Activated CD4-positive, alpha-beta T cell treated with anti-CD3 and anti-CD28 coated beads for 24 hours (primary cell): ENCODE measurements around the gene POLR2C.
"Not testable (repeated sequence)": the region's sequence is repeated elsewhere in the genome, so short reads cannot be mapped to it uniquely, and the experiment has no call there.

Experiments used
- DNase-seq, 2 donors: peaks; one replicate each; pipeline ENCODE4 v3.0.0-alpha.2; 2020; ENCODE audit warnings: low read depth in 2 of 2

POLR2C gene

GRCh38 chr16:57462209-57462977 is at the start of gene POLR2C:
POLR2C (plus strand) TSS chr16:57462679; CDS start chr16:57462725, 46 bp downstream.
- DNase-seq, result peak; percentile 92 to 93

DNA sequence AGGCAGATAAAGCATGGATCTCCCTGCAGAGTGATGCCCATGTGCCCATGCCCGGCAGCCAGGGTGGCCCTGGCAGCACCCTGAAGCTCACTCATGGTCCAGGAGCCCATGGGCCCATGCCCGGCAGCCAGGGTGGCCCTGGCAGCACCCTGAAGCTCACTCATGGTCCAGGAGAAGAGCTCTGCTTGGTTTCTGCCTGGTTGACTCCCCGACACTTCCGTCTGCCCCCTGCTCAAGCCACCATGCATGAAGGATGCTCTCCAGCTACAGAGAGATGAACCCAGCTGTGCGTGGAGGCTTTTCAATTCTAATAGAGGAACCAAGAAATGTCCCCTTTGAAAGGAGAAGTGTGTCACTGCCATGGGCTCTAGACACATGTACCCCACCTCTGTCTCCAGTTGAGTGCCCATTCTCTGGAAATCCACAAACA is 49.2 kb upstream of the POLR2C start:
- no peak for DNase-seq

GRCh38 chr16:57413733-57414132 is 48.7 kb upstream of the POLR2C start:
- no peak for DNase-seq

GRCh38 chr16:57416084-57416483 is 46.4 kb upstream of the POLR2C start:
- no peak for DNase-seq

- DNase-seq, result no peak
These were observed 43.0 kb upstream of the POLR2C start for GRCh38 chr16:57419506-57419905.

DNA sequence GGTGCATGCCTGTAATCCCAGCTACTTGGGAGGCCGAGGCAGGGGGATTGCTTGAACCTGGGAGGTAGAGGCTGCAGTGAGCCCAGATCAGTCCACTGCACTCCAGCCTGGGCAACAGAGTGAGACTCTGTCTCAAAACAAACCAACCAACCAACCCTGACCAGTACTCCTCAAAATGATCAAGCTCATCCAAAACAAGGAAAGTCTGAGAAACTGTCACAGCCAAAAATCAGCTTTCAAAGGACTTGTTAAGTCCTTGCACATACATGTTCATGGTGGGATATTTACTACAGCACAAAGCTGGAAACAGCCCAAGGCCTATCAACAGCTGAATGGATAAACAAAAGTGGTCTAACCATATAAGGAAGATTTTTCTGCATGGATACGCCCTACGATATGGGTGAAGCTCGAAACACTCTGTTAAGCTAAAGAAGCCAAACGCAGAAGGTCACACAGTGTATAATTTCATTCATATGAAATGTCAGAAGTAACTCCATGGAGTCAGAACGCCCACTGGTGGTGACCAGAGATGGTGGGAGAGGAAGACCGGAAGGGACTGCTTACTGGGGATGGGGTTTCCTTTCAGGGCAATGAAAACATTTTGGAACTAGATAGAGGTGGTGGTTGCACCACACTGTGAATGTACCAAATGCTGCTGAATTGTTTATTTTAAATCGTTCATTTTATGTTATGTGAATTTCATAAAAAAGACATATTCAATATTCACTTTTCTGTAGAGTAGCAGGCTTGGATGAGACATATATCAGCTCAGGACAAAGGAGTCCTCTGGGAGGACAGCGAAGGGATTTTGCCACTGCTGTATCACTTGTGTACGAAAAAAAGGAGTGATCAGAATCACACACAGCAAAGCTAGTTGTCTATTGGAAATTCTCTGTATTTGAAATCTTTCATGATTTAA is 40.2 kb upstream of the POLR2C start:
- no peak for DNase-seq

GRCh38 chr16:57423152-57423551 is 39.3 kb upstream of the POLR2C start:
- DNase-seq, result no peak

DNA sequence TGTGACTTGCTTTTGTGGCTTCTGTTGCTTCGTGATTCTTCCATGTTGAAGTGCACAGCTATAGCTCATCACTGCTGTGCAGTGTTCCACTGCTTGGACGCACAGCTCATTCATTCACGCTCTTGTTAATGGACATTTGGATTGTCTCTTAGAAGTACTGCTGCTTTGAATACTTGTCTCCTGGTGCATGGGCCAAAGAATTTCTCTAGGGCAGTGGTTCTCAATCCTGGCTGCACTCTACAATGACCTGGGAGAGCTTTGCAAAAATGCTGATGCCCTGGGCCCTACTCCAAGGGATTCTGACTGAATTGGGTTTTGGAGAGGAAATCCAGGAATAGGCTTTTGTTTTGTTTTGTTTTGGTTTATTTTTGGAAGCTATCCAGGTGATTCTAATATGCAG is 37.9 kb upstream of the POLR2C start:
- no peak for DNase-seq

DNA sequence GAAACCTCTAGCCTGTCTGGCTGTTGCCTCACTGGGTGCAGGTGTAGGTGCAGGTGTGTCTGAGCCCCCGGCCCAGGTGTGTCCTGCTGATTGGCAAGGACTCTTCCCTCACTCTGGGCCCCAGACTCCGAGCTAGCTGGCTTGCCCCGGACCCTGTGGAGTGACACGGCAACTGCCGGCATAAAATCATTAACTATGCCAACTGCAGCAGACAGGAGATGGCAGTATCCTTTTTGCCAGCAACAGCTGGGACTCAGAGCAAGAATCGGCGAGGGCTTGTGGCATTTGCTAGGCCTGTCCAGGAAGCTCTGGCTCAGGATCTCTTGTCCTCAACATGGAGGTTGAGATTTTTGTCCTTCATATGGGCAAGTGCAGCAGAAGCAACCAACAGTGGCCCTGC is 36.1 kb upstream of the POLR2C start:
- DNase-seq, result no peak

- DNase-seq, result no peak
These were observed 35.2 kb upstream of the POLR2C start for GRCh38 chr16:57427307-57427706.

DNA sequence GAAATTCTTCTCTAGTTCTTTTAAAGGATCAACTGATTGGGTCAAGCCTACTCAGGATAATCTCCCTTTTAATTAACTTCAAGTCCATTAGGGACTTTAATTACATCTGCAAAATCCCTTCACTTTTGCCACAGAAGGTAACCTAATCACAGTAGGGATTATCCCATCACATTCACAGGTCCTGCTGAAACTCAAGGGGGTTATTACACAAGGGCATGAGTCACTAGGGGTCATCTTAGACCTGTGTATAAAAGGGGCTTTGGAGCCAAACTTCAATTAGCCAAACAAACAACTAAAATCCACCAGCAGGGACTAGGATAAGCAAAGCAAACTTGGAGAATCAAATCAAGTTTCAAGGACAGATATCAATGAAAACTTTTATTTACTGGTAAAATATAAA is 34.7 kb upstream of the POLR2C start:
- DNase-seq, result no peak

DNA sequence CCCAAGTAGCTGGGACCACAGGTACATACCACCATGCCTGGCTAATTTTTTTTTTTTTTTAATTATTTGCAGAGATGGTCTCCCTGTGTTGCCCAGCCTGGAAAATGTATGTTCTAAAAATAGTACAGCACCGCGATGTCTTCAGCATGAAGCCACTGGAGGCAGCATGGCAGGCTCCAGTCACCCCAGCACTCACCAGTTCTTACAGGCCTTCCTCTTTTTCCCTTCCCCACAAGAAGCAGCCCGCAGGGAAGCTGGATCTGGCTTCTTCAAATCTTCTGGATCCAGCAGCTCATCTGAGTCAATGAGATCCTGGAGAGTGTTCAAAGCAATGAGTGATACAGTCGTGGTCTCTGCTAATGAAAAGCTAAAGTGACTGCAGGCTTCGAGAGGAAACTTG is 31.5 kb upstream of the POLR2C start:
- no peak for DNase-seq

GRCh38 chr16:57432505-57432904 is 30.0 kb upstream of the POLR2C start:
- DNase-seq, result no peak

- no peak for DNase-seq
These were observed 29.5 kb upstream of the POLR2C start for GRCh38 chr16:57432989-57433388.

DNA sequence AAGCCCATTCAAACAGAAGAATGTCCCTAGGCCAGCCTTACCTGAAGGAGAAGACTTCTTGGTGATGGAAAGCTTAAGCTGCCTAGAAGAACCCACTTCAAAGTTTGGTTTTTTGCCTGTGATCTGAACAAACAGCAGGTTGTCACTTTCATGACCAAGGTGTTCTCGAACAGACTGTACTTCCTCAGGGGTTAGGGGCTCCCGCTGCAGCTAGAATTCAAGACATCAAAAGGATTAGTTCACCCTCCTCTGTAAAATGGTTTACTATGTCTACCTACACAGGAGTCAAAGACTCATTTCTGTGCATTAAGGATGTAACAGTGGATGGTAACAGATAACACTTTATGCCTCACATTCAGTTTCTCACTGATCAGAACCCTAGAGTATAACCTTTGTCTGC is 28.5 kb upstream of the POLR2C start:
- no peak for DNase-seq

DNA sequence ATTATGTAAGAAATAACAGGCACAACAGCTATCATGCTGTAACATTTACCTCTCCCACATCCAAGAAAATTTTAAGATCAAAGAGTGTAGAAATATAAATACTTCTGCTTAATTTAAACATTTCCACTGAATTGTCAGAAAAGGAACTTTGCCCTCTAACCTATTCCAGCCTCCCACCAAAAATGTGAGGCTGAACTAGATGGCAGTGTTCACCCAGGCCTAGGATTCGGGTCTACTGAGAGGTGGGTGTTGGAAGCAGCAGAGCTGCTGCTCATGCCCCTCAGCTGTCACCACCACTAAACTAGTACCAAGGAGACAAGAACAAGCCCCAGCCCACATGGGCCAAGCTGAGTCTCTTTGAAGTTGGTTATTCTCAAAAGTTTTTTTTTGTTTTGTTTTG is 26.6 kb upstream of the POLR2C start:
- no peak for DNase-seq

- DNase-seq, result not testable (repeated sequence)
These were observed 22.5 kb upstream of the POLR2C start for GRCh38 chr16:57439947-57440346.

DNA sequence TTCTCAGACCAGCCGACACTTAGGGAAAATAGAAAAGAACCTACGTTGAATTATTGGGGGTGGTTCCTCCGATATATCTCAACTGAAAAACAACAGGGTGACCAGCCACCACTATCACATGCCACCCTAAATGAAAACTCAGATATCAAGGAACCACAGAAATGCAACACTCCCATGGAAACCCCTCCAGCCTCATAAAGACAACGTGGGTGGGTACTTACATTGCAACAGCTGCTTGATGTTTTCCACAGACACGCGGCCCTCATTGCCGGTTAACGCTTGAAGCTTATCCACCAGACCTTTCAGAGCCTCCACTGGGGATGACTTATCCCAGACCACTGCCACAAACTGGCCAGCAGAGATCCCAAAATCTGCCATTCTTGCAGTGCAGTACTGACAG is 21.9 kb upstream of the POLR2C start:
- not testable (repeated sequence) for DNase-seq

DNA sequence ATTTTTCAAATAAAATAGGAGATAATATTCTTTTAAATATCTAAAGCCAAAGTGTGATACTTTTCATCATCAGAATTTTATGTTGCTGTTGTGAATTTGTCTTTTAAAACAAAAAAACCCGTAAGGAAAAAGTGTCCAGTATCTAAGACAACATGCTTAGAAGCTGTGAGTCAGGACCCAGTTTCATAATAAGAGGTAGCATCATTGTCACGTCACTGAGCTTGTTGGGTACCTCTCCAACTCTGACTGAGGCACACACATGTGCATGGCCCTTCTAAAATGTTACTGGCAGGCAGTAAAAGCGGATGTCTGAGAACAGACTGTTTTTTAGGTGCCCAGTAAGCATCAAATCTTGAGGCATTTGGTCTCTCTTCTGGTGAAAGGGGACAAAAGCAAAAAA is 17.8 kb upstream of the POLR2C start:
- no peak for DNase-seq

GRCh38 chr16:57445510-57445909 is 17.0 kb upstream of the POLR2C start:
- no peak for DNase-seq

- no peak for DNase-seq
These were observed 15.8 kb upstream of the POLR2C start for GRCh38 chr16:57446531-57447185.
